GM18858 (cell line): ENCODE results near the gene MCRIP2.

Source experiments
- ATAC-seq: cut with Tn5 transposase; IDR thresholded peaks from one replicate; pipeline ENCODE4 v1.9.1; 2021; ENCODE audit not compliant: unreplicated experiment

Gene MCRIP2

DNA sequence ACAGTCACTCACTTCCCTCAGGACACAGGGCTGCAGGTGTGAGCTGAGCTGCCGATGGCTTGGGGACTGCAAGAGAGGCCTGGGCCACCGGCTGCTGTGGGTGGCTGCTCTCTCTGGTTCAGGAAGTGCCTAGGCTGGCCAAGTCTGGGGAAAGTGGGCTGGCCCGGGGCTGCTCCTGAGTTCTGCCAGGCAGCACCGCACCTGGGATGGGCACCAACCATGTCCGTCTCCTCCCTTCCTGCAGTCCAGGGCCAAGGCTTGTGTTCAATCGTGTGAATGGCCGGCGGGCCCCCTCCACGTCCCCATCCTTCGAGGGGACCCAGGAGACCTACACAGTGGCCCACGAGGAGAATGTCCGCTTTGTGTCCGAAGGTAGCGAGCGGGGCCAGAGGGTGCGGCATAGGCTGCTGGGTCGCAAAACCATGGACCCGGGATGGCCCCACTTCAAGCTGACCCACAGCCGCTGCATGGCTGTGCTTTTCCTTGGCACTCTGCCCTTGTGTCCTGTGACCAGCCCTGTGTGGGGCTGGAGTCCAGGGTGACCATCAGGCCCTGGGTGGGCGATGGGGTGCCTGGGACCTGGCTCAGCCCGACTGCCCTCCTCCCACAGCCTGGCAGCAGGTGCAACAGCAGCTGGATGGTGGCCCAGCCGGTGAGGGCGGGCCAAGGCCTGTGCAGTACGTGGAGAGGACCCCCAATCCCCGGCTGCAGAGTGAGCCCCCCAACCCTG is 5.7 kb downstream of the MCRIP2 start:
- ATAC-seq: no peak

GRCh38 chr16:648071-648780 is 6.6 kb downstream of the MCRIP2 start:
- ATAC-seq: no peak

- peak; percentile 77 for ATAC-seq
Observed at GRCh38 chr16:648781-649589, 7.4 kb downstream of the MCRIP2 start, which contains the start of gene WDR90. Gene WDR90 (plus strand): TSS chr16:649365. CDS start chr16:649417, 52 bp downstream.

GRCh38 chr16:649631-650030 is 8.0 kb downstream of the MCRIP2 start:
- no peak for ATAC-seq

DNA sequence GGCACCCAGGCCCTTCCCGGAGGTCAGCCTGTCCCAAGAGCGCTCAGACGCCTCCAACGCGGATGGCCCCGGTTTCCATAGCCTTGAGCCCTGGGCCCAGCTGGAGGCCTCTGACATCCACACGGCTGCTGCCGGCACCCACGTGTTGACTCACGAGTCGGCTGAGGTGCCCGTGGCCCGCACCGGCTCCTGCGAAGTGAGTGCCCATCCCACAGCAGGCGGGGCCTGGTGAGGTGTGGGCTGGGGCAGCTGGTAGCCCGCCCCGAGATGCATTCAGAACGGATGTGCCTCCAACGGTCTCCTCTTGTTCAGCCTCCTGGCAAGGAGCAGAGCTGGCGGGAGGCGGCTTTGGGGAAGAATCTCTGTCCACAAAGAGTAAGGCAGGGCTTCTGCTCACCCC is 10.2 kb downstream of the MCRIP2 start:
- no peak for ATAC-seq

DNA sequence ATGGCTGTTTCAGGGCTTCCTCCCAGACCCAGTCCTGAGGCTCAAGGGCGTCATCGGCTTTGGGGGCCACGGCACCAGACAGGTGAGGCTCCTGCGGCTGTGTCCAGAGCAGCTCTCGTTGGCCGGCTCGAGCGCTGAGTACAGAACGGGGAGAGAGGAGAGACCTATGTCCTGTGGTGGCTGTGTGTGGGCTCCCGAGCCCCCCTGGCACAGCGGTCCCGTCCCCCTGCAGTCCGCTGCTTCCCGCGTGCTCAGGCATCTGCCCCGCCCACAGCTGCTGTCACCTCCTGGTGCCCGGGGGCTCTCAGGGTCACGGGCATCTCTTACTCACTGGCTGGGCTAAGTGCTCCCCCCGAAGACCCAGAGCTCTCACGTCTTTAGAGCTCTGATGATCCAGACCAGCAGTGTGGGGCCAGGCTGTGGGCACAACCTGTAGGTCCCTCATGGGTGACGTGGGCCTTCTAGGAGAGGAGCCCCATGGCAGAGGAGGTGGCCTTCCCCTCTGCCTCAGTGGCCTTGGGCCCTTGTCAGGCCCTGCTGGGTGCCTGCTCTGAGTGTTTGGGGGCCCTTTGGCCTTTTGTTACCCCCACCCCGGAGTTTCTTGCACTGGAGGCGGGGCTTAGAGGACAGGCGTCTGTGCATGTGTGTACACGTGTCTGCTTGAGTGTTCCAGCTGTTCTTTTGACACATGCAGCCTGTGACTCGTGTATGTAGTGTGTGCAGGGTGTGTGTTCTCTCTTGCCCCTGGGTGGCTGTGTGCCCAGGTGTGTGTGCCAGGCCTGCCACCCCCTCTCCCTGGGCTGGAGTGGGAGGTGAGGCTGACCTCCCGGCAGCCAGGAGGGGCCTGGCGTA is 11.1 kb downstream of the MCRIP2 start:
- no peak for ATAC-seq

- ATAC-seq: no peak
Observed at GRCh38 chr16:654034-654433, 12.4 kb downstream of the MCRIP2 start.

DNA sequence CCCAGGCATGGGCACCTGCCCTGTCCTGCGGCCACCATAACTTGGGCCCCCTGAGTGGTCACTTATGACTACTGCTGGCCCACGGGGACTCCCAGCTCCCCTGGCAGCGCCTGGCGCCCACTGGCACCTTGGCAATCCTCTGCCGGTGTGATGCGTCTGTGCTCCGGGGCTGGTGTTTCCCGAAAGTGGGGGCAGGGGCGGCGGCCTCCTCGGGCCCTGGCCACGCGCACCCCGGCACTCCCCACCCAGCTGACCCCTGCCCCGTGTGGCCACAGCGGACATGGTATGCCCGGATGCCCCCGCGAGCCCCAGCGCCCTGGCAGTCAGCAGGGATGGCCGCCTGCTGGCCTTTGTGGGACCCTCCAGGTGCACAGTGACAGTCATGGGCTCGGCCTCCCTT is 15.9 kb downstream of the MCRIP2 start:
- no peak for ATAC-seq

- no peak for ATAC-seq
Observed at GRCh38 chr16:658679-659571, 17.3 kb downstream of the MCRIP2 start.

DNA sequence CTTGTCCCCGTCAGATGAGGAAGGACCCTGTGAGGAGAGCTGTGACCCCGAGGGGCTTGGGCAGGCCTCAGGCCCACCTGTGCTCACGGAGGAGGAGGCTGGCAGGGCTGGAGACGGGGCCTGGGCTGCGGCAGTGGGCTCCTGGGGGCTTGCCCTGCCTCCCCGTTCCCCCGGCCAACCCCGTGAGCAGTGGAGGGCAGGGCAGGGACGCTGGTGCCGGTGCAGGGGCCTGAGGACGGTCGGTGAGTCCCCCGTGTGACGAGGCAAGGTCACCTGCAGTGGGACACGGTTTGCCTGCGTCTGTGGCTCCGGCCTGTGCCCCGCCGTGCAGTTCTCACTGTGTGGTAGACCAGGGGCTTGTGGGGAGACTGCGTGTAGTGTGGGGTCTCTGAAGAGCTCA is 18.0 kb downstream of the MCRIP2 start:
- ATAC-seq: no peak

GRCh38 chr16:660132-660458 is 18.5 kb downstream of the MCRIP2 start:
- ATAC-seq: no peak

DNA sequence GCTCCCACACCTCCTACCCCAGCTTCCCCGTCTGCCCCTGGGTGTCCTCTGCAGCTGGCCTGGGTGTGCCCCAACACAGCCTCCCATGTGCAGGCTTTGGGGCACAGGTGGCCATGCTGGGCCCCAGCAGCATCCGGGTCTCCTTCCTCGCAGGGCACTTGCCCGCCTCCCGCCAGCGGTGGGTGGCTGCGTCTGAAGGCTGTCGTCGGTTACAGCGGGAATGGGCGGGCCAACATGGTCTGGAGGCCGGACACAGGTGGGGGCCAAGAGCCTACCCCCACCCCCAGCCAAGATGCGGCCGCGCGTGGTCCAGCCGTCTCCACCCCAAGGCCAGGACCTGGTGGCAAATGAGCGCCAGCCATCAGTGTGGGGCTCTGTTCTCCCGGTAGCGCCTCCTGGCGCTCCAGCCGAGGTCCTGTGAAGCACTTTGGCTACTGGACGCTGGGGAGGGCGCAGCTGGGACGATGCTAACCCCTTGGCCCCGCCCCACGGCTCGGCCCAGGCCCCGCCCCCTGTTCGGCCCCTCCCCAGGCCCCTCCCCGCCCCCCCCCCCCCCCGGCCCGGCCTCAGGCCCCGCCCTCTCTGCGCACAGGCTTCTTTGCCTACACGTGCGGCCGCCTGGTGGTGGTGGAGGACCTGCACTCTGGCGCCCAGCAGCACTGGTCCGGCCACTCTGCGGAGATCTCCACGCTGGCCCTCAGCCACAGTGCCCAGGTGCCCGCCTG is 19.0 kb downstream of the MCRIP2 start:
- no peak for ATAC-seq

- no peak for ATAC-seq
Observed at GRCh38 chr16:661184-661821, 19.7 kb downstream of the MCRIP2 start.

DNA sequence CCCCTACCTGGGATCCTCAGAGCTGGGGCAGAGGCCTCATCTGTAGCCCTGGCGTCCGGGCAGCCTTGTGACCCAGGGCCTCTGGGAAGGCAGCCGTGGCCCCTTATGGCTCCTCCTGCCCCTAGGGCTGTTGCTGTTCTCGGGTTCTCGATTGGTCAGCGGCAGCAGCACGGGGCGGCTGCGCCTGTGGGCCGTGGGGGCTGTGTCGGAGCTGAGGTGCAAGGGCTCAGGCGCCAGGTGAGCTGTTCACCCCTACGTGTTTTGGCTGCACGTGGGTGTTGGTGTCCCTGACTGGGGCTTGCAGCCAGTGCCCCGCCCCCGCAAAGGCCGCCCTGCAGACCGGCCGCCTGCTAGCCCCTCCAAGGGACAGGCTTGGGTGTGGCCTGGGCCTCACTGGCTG is 20.5 kb downstream of the MCRIP2 start:
- no peak for ATAC-seq

- no peak for ATAC-seq
Observed at GRCh38 chr16:662597-662996, 21.0 kb downstream of the MCRIP2 start.

DNA sequence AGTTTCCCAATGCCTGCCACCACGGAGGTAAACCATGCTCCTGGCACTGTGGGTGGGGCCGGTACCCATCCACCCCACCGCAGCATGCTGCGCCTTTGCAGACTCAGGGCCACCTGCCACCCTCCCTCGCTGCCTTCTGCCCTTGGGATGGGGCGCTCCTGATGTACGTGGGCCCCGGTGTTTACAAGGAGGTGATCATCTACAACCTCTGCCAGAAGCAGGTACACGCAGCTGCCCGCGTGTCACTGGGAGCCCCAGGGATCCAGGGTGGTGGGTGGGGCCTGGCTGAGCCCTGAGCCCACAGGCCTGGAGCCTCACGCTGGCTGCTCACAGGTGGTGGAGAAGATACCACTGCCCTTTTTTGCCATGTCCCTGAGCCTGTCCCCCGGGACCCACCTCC is 24.9 kb downstream of the MCRIP2 start:
- no peak for ATAC-seq

- no peak for ATAC-seq
Observed at GRCh38 chr16:667113-667779, 25.6 kb downstream of the MCRIP2 start.

- peak; percentile 71 for ATAC-seq
Observed at GRCh38 chr16:667780-668518, 26.3 kb downstream of the MCRIP2 start, which contains the start of gene RHOT2. Gene RHOT2 (plus strand): TSS chr16:668132. CDS start chr16:668200, 68 bp downstream.
